ENCODE data around the gene KLB.
"Not testable (repeated sequence)": the region's sequence is repeated elsewhere in the genome, so short reads cannot be mapped to it uniquely, and the experiment has no call there.

The KLB gene

GRCh38 chr4:39456946-39457763, 50.4 kb downstream of the KLB start:
- DNase-seq (ENCODE audit: extremely low spot score, insufficient read length, low read depth) (no peak), FAIRE-seq (no peak)

DNA sequence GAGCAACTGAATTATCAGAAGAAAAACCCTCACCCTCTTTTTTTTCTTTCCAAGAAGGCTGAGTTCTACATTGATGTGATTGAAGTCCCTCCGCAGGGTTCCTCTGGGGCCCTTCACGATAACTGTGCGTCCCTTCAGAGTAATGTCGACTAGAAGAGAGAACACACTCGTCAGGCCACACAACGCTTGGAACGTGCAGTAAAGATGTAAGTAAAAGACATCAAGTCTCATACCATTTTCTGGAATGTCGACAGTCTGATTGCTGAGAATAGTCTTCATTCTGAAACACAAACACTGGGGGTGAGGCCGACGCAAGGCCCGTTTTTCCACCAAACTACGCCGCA, 51.4 kb downstream of the KLB start:
- not testable (repeated sequence) for FAIRE-seq

GRCh38 chr4:39458505-39459300, 52.0 kb downstream of the KLB start, which contains the start of the genes LIAS and RPL9:
LIAS (plus strand) TSS chr4:39459056; CDS start chr4:39459118, 62 bp downstream.
RPL9 (minus strand) TSS chr4:39458922; CDS start chr4:39458439, 483 bp downstream.
- DNase-seq (ENCODE audit: extremely low spot score, insufficient read length, low read depth) (peak; percentile 92), FAIRE-seq (peak; percentile 98)

More for the DNA sequence above, 51.4 kb downstream of the KLB start:
- DNase-seq (ENCODE audit: extremely low spot score, insufficient read length, low read depth) = not testable (repeated sequence)

- DNase-seq (ENCODE audit: extremely low spot score, insufficient read length, low read depth) (no peak), FAIRE-seq (no peak)
These were observed 58.3 kb downstream of the KLB start for GRCh38 chr4:39464886-39465501.

GRCh38 chr4:39466747-39467146, 60.0 kb downstream of the KLB start:
- FAIRE-seq = no peak
- no peak for DNase-seq (ENCODE audit: extremely low spot score, insufficient read length, low read depth)

GRCh38 chr4:39467464-39467863, 60.7 kb downstream of the KLB start:
- DNase-seq (ENCODE audit: extremely low spot score, insufficient read length, low read depth) = no peak
- FAIRE-seq = no peak

DNA sequence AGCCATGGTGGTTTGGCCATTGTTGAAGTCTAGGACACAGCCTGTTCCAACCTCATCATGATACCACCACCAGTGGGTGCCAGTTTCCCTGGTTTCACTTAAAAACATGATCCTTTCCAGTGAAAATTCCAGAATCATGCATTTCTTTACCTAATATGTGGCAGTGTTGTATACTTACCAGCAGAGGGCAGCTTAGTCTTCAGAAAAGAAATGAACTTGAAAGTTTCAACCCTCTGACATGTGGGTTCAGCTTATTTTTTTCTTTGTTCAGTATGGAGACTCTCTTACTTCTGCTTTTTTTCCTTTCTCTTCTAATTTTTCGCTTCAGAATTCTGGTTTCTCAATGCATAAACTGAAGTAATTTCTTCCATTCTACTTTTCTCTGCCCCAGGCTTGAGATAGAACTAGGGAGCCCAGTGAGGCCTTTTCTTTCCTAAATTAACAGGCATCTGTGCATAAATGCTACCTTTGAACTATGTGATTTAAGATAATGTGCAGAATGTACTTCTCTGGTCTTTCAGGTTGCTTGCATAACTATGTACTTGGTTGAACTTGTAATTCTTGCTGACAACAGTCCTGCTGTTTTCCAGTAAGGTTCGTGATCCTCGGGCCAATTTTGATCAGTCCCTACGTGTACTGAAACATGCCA, 62.8 kb downstream of the KLB start:
- peak; percentile 95 for FAIRE-seq

DNA sequence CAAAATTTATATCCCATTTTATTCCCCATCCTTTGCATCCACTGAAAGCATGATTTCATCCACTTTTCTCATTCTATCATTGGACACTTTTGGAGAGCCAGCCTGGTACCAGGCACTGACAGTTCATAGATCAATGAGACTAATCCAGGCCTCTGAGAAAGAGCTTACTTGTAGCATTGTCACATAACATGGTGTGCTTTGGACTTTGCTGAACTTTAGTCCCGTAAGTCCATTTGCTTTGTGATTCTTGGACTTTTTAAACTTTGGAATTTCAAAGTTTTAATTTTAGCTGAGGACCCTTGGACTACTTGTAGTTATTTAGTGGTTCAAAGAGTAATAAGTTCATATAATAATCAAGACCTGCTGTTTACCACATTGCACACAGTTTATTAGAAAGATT, 63.7 kb downstream of the KLB start:
- FAIRE-seq (no peak), DNase-seq (ENCODE audit: extremely low spot score, insufficient read length, low read depth) (no peak)

More for the DNA sequence above, 62.8 kb downstream of the KLB start:
- no peak for DNase-seq (ENCODE audit: extremely low spot score, insufficient read length, low read depth)

GRCh38 chr4:39472396-39472795, 65.7 kb downstream of the KLB start:
- DNase-seq (ENCODE audit: extremely low spot score, insufficient read length, low read depth) (no peak), FAIRE-seq (no peak)

DNA sequence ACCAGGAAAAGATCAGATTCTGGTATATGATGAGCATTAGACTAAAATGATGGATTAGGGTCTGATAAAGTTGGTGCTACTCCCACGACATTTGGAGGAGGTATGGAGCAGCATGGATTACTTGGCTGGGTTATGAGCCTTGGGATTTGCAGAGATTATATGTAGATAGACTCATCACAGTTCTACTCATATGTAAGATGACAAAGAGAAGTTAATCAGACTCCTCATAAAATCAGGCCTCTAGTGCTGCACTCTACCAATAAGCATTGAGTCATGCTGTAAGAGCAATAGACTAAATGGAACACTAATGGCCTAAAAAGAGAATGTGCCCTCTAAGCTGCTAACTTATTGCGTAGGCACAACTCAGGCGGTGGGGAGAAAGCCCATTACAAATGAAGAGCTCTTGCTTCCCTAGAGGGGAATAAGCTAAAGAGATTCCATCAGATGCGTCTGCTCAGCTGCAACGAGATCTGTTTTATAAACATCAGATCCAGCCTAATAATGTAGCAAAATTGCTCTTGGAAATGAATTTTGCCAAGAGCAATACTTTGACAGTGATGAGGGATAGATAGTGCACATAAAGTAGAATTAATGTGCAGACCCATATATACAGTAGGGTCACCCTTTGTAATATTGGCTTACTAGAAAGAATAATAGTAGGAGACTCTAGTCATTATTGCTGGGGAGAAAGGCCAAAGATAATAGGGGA, 69.6 kb downstream of the KLB start:
- DNase-seq (ENCODE audit: extremely low spot score, insufficient read length, low read depth) = no peak
- FAIRE-seq = no peak

GRCh38 chr4:39480251-39480650, 73.5 kb downstream of the KLB start:
- FAIRE-seq = no peak
- DNase-seq (ENCODE audit: extremely low spot score, insufficient read length, low read depth) = no peak

DNA sequence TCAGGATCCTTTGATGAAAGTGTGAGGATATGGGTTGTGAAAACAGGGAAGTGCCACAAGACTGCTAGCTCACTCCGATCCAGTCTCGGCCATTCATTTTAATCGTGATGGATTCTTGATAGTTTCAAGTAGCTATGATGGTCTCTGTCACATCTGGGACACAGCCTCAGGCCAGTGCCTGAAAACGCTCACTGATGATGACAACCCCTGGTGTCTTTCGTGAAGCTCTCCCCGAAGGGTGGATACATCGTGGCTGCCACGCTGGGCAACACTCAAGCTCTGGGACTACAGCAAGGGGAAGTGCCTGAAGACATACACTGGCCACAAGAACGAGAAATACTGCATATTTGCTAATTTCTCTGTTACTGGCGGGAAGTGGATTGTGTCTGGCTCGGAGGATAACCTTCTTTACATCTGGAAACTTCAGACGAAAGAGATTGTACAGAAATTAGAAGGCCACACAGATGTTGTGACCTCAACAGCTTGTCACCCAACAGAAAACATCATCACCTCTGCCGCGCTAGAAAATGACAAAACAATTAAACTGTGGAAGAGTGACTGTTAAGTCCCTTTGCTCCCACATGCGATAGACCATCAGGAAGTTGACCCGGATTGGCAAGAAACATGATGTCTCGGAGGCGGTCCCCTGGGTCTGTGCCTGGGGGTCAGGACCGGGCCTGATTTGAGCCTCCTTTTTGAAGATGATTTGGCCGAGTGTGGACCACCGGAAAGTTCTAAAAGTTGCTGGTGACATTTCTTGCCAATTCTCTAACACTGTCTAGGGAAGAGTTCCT, 74.4 kb downstream of the KLB start:
- DNase-seq (ENCODE audit: extremely low spot score, insufficient read length, low read depth) (no peak), FAIRE-seq (no peak)

- no peak for DNase-seq (ENCODE audit: extremely low spot score, insufficient read length, low read depth)
- no peak for FAIRE-seq
These were observed 78.0 kb downstream of the KLB start for GRCh38 chr4:39484582-39485272.

- DNase-seq (ENCODE audit: extremely low spot score, insufficient read length, low read depth) (no peak), FAIRE-seq (no peak)
These were observed 79.6 kb downstream of the KLB start for GRCh38 chr4:39486221-39486804.

DNA sequence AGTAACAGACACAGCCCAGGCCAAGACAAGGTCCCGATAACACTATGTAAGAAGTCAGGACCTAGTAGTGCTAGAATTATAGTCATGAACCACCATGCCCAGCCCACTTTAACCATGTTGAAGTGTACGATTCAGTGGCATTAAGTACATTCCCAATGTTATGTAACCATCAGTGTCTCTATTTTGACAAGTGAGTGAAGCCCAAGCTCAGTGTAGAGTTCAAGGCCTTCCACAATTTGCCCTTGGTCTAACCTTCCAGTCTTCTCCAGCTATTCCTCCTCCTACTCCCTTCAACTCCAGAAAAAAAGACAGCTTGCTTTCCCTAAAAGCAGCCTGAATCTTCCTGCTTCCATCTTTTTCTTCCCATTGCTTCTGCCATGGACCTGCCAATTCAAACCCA, 83.6 kb downstream of the KLB start:
- no peak for FAIRE-seq
- DNase-seq (ENCODE audit: extremely low spot score, insufficient read length, low read depth) = no peak

GRCh38 chr4:39494354-39494753, 87.6 kb downstream of the KLB start:
- FAIRE-seq (no peak), DNase-seq (ENCODE audit: extremely low spot score, insufficient read length, low read depth) (no peak)

- no peak for FAIRE-seq
- DNase-seq (ENCODE audit: extremely low spot score, insufficient read length, low read depth) = no peak
These were observed 88.9 kb downstream of the KLB start for GRCh38 chr4:39495446-39496213.

Data from GM18507 (cell line).